ENCODE data around the gene WWOX.

DNA sequence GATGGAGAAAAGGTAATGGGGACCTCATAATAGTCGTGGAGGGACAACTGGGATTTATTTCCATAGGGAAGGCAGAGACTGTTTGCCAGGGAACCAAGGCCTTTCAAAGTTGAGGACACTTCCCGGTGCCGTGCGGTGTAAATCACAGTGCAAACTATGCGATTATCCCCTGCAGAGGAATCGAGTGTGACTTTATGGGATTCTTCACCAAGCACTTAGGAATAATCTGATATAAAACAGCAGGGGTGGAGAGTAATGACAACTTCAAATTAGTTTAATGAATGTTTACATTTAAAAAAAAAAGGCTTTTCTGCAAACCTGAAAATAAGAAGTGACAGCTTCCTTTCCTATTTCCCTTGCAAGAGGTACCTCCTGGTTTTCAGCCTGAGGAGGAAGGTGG is 962.9 kb downstream of the WWOX start:
- TF ChIP-seq CTCF (IDR thresholded peaks at IDR 0.05) (no peak), POLR2A (IDR thresholded peaks at IDR 0.05) (no peak)

Data from thyroid gland (tissue), 4 donors.